Fibroblast of skin of scalp (primary cell): ENCODE data around the gene ARMC3.
A peak's percentile ranks its signal among the peaks of the same experiment; 100 is the strongest.

Experiments
- DNase-seq: peaks from one replicate; pipeline ENCODE4 v3.0.0-alpha.2; 2013

The ARMC3 gene

DNA sequence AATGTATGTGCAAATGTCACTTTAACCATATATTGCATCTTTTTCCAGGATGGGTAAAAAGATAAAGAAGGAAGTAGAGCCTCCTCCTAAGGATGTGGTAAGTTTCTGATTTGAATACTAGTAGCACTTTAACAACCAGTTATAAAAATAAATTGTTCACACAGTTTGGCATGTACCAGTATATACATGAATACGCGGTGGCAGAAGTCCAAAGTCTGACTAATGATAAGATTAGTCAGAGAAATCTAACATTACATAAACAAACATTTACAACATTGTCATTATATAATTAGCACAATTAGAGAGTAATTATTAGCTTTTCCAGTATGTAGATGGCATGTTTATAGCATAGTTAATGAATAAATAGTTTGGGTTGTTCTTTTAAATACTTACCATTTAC lies 4.1 kb downstream of the ARMC3 start:
- peak; percentile 60 for DNase-seq

- DNase-seq, result peak; percentile 50
Measured at GRCh38 chr10:22932626-22933370, 4.9 kb downstream of the ARMC3 start.

GRCh38 chr10:22934726-22935125 lies 6.9 kb downstream of the ARMC3 start:
- DNase-seq, result peak; percentile 4

DNA sequence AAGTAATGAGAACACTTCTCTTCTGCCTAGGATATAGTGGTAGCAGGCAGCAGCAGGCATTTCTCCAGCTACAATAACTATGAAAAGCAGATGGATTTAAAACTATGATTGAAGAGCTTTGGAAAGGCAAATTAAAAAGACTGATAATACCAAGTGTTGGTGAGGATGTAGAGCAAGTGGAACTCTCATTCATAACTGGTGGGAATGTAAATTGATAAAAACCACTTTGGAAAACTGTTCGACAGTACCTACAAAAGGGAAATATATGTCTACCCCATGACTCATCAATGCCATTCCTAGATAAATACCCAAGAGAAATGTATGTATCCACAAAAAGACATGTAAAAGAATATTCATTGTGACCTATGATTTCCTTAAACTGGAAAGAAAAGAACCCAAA lies 14.6 kb downstream of the ARMC3 start:
- no peak for DNase-seq

DNA sequence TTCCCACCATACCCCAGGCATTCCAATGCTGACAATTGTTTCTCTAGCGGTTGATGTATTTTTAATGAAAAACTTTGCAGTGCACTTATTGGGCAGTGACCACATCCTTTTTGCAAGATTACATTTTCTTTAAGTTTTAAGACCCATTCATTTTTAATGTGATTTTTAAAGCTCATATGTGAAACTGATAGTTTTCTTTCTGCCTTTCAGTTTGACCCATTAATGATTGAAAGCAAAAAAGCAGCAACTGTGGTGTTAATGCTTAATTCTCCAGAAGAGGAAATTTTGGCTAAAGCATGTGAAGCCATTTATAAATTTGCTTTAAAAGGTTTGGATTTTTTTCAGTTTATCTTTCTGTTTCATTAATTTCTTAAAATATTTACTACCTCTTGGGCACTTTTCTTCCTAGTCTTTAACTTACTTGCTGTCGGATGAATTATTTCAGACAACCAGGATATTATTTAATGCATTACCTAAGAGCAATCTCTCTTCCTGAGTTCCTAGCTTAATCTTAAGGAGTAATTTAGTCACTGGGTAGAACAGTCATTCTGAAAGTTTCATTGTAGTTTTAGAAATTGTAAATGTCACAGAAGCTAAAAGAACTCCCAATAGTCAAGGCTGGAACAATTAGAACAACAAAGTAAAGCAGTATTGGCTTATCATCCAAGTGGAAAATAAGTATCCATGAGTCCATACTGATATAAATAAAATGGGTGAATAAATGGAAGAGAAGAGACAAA lies 18.3 kb downstream of the ARMC3 start:
- DNase-seq, result no peak

GRCh38 chr10:22954970-22955369 lies 27.1 kb downstream of the ARMC3 start:
- no peak for DNase-seq

DNA sequence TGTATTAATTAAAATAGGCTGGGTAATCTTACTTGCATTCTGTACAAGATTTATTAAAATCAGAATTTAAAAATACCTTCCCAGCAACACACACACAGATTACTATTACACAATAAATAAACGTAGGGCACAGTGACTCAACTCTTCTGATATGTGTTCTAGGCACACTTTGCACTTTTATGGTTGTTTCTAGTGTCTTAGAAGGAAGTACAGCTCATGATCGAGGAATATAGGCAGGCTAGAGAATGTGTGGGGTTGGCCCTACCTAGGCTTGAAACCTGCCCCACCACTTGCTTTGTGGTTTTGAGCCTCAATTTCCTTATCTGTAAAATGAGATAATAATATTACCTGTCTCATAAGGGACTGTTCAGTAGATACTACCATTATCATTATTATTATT lies 30.5 kb downstream of the ARMC3 start:
- DNase-seq, result no peak

DNA sequence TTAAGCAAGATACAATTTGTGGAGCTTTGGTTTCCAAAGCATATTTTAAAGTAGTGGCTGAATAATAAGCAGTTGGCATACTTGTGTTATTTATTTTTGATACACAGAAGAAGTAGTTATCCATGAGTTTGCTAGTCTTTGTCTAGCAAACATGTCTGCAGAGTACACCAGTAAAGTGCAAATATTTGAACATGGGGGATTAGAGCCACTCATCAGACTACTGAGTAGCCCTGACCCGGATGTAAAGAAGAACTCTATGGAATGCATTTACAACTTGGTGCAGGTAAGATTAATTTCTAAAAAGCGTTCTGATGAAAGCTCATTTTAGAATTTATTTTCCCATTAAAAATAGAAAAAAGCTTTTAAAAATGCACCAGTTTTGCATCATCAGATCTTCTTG lies 31.4 kb downstream of the ARMC3 start:
- no peak for DNase-seq

GRCh38 chr10:22959950-22960349 lies 32.1 kb downstream of the ARMC3 start:
- no peak for DNase-seq

DNA sequence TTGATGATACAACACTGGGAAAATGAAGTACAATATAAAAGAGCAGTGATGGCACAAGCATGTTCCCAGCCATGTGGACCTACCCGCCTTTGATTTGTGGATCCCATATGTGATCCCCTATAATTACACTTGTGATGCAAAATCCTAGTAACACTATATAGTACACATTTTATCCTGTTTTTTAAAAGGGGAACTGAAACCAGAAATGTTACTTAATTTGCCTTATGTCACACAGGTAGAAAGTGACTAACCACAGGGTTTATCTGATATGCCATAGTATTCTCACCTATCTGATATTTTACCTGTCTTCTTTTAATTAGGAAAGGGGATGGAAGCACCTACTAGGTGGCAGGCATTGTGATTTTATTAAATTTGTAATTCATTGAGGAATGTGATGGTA lies 35.0 kb downstream of the ARMC3 start:
- DNase-seq, result no peak

GRCh38 chr10:22969704-22970103 lies 41.9 kb downstream of the ARMC3 start:
- no peak for DNase-seq

GRCh38 chr10:22976534-22976933 lies 48.7 kb downstream of the ARMC3 start:
- DNase-seq, result peak; percentile 12

DNA sequence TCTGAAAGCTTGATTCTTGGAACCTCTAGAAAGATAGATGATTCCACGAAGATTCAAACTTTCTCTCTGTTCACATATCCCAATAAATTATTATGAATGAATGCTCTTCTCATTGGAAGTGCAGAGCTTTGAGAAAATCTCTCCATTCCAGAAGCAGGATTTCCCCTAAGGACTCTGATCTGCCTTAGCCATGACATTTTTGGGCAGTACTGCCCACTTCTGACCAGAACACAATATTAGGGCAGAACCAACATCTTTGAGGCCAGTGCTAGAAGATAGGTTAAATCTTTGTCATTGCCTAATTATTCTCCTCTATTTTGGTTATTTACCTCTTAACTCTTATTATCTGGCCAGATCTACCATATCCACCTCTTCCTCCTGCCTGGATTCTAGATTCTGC lies 49.9 kb downstream of the ARMC3 start:
- no peak for DNase-seq

- no peak for DNase-seq
Measured at GRCh38 chr10:22978287-22978686, 50.4 kb downstream of the ARMC3 start.

GRCh38 chr10:22978918-22979317 lies 51.1 kb downstream of the ARMC3 start:
- DNase-seq, result no peak

DNA sequence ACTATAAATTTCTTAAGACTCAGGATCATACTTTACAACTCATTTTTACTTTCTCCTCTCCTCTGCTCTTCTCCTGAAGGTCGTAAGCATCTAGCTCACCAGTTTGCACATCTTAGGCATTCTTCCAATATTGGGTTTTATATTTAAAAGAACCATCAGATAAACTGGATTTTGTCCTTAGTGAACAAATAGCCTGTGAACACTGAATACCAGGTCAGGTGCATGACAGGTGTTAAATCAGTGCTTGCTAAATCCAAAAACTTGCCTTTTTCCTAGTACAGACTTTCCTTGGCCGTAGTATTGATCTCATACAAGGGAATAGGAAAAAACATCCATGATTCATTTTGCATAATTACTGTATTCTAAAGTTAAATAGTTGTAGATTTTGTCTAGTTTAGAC lies 53.0 kb downstream of the ARMC3 start:
- no peak for DNase-seq

DNA sequence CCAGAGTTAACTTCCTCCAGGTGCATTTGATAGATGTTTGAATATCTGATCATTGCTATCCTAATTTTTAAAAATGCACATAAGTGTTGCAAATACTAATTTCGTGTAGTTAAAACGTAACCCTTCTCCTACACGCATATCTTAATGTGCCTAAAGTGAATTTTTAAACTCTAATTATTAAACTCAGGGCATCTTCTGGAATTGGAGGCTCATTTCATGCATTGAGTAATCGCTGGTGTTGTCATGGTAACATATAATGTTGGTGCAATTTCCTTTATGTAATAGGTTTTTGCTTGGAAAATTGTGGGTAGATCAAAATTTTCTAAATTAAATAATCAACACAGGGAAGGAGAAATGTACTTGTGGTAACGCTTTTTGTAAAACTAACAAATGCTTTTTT lies 56.2 kb downstream of the ARMC3 start:
- DNase-seq, result no peak

DNA sequence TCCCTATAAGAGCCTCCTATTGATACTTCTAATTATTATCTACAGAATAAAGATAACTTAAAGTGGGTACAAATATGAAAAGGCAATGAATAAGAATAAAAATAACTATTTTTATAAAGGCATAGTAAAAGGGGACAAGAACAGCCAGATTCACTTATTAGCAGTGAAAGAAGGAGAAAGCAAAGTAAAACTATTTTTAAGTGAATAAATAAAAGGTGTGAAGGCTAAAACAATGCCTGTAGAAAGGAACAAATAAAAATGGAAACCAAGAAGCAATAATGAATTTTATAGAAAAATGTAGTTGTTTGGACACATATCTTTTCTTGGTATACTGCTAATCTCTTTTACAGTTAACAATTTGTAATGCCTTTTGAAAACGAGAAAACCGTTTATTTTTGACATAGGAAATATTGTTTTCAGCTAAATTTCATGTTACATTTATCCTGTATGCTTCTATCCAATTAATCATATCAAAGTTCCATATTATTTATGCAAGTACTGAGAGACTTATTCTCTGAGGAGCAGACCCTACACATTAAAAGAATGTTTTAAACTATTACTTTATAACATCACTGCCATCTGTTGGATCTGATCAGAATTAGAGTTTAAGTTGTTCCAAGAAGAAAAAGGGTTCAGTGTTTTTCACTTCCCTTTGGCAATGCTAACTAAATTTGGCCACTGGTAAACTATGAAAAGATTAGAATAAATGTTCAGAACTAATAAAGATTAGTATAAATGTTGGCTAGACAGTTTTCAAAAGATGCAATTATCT lies 59.1 kb downstream of the ARMC3 start:
- DNase-seq, result peak; percentile 56

- DNase-seq, result peak; percentile 64
Measured at GRCh38 chr10:22988581-22989360, 60.9 kb downstream of the ARMC3 start.

DNA sequence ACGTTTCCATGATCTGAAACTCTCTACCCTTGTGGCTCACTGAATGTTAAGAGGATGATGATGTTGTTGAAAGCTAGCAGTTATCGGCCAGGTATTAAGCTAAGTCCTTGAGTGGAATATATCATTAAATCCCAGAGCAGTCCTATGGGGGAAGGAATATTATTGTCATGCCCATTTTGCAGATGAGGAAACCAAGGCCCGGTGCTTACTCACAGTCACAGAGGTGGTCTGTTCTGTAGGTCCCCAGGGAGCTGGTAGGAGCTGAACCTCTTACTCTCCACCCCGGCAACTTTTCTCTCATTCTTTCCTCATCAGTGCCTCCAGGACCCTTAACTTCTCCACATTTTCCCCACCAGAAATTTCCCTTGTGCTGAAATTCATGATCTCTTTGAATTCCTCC lies 62.6 kb downstream of the ARMC3 start:
- DNase-seq, result no peak

GRCh38 chr10:22992075-22992474 lies 64.2 kb downstream of the ARMC3 start:
- DNase-seq, result no peak

GRCh38 chr10:22992621-22993020 lies 64.8 kb downstream of the ARMC3 start:
- DNase-seq, result no peak

- DNase-seq, result no peak
Measured at GRCh38 chr10:22993314-22993713, 65.5 kb downstream of the ARMC3 start.
